Smooth muscle cell of the brain vasculature (primary cell): Measurements from ENCODE around the gene BPI.
"Not testable (repeated sequence)": the region's sequence is repeated elsewhere in the genome, so short reads cannot be mapped to it uniquely, and the experiment has no call there.

Experiments used
- DNase-seq: peaks from one replicate; pipeline ENCODE4 v3.0.0-alpha.2; 2012; ENCODE audit warnings: low read depth, low spot score

The BPI gene

DNA sequence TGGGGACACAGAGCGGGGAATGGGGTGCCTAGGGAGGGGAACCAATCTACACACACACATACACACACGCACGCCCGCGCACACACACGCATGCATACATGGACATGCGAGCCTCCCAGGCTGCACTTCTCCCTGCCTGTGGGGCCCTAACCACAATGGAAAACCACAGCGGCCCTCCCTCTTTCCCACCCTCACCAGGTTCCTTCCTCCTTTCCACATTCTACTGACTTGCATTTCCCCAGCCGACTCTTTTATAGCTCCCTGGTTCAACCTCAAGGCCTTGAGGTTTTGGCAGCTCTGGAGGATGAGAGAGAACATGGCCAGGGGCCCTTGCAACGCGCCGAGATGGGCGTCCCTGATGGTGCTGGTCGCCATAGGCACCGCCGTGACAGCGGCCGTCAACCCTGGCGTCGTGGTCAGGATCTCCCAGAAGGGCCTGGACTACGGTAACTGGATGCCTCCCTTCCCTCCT lies at the start of gene BPI:
TSS of gene BPI (plus strand) at position 249 of the 472 bp plus-strand sequence. CDS start at position 317, 68 bp downstream.
- DNase-seq: no peak

DNA sequence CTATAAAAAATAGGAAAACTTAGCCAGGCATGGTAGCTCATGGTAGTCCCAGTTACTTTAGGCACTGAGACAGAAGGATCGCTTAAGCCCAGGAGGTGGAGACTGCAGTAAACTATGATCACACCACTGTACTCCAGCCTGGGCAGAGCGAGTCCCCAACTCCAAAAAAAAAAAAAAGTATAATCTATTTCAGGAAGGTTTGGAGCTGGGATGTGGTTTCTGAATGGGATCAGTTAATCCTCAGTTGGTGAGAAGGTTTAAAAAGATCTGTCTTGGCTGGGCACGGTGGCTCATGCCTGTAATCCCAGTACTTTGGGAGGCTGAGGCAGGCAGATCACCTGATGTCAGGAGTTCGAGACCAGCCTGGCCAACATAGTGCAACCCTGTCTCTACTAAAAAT lies 49.3 kb upstream of the BPI start:
- not testable (repeated sequence) for DNase-seq

- no peak for DNase-seq
Measured at GRCh38 chr20:38255393-38255792, 48.6 kb upstream of the BPI start.

GRCh38 chr20:38256021-38256420 lies 47.9 kb upstream of the BPI start:
- no peak for DNase-seq

- DNase-seq: no peak
Measured at GRCh38 chr20:38256966-38257365, 47.0 kb upstream of the BPI start.

DNA sequence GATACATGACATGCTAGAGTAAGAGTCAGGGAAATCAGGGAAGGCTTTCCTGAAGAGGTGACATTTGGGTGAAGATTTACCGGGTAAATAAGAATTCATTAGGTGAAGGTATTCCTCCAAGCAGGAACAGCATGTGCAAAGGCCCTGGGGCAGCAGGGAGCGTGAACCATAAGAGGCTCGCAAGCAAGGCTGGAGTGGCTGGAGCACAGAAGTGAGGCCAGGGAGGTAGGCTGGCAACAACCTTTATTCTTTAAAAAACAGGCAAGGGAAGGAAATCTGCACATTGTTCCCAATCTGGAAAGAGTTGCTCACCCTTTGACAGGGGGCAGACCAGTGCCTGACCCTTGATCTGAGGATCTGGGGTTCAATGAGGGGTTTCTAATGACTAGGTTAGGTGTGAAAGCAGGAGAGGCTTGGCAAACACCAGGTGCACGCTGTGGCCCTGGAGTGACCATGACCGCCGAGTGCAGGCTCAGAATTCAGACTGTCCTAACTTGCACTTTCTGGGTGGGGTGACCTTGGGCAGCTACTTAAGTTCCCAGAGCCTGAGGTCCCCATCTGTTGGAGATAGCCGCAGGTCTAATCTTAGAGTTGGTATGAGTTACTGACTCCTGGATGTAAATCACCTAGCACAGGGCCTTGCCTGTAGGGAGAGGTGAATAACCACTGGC lies 45.3 kb upstream of the BPI start:
- DNase-seq: no peak

GRCh38 chr20:38260025-38260377 lies 44.0 kb upstream of the BPI start:
- no peak for DNase-seq

- no peak for DNase-seq
Measured at GRCh38 chr20:38260378-38261053, 43.4 kb upstream of the BPI start, which contains the start of gene KIAA1755. TSS of gene KIAA1755 (minus strand) at chr20:38260735. CDS start at chr20:38260500, 235 bp downstream.

DNA sequence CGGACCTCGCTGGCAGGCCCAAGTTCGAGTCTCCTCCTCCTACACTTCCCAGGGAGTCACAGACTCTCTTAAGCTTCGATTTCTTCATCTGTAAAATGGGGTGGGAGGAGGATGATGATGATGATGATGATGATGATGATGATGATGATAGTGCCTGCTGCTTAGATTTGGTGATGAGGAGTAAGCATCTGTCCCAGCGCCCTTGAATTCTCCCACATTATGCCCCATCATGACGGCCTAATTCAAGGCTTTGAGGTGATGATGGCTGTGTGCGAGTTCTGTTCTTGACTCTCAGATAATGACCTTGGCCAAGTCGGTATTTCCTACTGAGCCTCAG lies 42.9 kb upstream of the BPI start:
- DNase-seq: no peak

GRCh38 chr20:38262931-38263330 lies 41.0 kb upstream of the BPI start:
- DNase-seq: no peak

- no peak for DNase-seq
Measured at GRCh38 chr20:38266426-38266825, 37.5 kb upstream of the BPI start.

GRCh38 chr20:38267296-38267695 lies 36.7 kb upstream of the BPI start:
- no peak for DNase-seq

DNA sequence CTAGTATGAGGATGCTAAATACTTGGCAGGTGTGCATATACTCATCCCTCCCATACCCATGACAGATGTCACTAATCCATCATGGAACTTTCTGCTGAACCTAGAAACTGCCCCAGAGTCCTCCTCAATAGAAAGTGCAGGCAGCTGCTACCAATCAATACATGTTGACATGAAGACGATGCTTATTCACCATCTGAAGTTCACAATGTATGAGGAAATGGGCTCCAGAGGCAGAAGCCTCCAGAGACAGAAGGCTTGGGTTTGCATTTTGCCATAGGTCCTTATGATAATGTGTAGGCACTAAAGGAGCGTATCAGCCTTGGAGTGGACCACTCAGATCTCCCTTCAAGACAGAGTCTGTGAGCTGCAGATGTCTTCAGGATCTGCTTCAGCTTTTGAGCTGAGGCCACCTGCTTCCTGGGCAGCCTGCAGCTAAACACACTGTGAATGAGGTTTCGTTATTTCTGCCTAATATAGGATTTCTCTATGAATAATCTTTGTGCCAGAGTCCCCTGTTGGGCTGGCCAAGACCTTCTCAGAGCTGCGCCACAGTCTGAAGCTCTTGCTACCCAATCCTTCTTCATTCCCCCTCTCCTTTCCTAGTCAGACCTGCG lies 35.9 kb upstream of the BPI start:
- no peak for DNase-seq

GRCh38 chr20:38269040-38269439 lies 34.9 kb upstream of the BPI start:
- DNase-seq: no peak

GRCh38 chr20:38269715-38270114 lies 34.2 kb upstream of the BPI start:
- DNase-seq: no peak

DNA sequence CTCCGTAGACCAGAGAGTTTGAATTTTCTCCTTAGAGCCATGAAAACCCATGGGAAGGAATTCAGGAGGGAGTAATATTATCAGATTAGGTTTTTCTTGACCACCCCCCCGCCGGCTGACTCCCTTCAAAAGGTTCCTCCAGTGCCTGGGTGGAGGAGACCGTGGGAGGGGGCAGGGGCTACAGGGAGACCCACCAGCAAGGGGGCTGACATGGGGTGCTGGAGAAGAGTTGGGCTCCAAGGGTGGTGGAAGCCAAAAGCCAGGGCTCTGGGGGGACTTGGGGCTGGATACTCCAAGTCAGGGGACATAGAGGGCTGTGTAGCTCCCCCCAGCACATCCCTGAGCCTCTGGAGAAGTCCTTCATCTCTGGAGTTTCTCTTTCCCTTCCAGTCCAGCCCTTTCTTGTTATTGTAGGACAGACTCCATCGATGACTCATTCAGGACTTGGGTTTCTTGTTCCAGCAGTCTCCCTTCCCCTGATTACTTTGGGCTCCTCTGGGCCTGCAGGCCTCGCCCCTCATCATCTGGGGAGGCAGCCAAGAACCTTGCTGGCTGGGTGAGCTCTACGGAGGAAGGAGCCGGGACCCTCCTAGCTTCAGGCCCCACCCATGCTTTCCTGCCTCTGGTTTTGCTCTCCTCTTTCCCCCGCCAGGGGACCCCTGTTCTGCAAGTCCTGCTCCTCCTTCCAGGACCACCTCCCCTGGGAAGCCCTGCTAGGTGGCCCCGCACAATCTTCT lies 32.9 kb upstream of the BPI start:
- peak; percentile 95 for DNase-seq

DNA sequence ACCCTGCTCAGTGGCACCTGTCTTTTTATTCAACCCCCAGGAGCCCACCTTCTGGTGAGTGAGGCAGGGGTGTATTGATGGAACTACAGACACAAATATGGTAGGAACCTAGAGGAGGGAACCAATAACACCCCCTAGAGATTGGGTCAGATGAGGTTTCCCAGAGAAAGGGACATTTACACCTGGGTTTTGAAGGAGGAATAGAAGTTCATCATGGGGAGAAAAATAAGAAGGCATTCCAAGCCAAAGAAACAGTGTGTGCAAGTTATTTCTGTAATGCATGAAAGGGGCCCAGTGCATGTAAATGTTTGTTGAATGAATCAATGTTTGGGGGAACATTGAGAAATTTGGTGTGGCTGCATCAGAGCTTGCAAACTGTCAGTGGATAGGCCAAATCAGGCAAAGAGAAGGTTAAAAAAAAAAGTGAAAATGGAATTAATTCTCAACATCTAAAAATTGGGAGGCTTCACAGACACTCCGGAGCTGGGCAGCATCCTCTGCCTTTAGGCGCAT lies 32.3 kb upstream of the BPI start:
- no peak for DNase-seq

DNA sequence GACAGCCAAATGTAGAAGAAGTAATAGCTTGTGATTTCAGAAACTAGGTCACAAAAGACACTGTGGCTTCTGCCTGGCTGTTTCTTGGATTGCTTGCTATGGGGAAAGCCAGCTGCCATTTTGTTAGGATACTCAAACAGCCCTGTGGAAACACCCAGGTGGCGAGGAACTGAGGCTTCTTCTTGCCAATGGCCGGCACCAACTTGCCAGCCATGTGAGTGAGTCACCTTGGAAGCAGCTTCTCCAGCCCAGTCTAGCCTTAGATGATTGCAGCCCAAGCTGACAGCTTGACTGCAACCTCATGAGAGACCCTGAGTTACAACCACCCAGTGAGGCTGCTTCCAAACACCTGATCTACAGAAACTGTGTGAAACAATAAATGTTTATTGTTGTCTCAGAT lies 31.6 kb upstream of the BPI start:
- no peak for DNase-seq

GRCh38 chr20:38272961-38273360 lies 31.0 kb upstream of the BPI start:
- no peak for DNase-seq

DNA sequence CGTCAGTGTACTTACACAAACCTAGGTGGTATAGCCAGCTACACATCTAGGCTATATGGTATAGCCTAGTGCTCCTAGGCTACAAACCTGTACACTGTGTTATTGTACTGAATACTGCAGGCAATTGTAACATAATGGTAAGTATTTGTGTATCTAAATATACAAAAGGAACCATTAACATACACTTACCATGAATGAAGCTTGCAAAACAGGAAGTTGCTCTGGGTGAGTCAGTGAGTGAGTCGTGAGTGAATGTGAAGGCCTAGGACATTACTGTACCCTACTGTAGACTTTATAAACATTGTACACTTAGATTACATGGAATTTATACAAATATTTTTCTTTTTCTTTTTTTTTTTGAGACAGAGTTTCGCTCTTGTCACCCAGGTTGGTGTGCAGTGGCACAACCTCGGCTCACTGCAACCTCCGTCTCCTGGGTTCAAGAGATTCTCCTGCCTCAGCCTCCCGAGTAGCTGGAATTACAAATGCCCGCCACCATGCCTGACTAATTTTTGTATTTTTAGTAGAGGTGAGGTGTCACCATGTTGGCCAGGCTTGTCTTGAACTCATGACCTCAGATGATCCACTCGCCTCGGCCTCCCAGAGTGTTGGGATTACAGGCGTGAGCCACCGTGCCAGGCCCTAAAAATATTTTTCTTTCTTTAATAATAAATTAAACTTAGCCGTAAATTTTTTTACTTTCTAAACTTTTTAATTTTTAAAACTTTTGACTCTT lies 28.0 kb upstream of the BPI start:
- no peak for DNase-seq

- no peak for DNase-seq
Measured at GRCh38 chr20:38277285-38277684, 26.7 kb upstream of the BPI start.
